Activated T-cell treated with anti-CD3 and anti-CD28 coated beads for 24 hours (primary cell): ENCODE measurements around the gene ASIC1.

Source experiments
- DNase-seq: peaks from one replicate; pipeline ENCODE4 v3.0.0-alpha.2; 2020; ENCODE audit warnings: low read depth

The ASIC1 gene

GRCh38 chr12:50041062-50041860 is 16.1 kb upstream of the ASIC1 start:
- no peak for DNase-seq

GRCh38 chr12:50041962-50042361 is 15.4 kb upstream of the ASIC1 start:
- DNase-seq = no peak

DNA sequence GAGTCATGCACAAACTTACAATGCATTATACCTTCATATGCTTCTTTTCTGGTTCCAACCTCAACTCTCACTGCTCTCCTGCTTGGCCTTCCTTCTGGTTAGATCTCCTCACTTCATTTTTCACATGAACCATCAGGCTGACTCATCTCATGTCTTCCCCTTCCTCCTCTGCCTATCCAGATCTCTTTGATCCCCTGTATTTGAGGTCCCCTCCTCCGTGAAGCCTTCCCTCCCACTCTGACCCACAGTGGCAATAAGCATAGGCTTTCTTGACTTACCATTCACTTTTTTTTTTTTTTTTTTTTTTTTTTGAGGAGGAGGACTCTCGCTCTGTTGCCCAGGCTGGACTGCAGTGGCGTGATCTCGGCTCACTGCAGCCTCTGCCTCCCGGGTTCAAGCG is 14.7 kb upstream of the ASIC1 start:
- DNase-seq = no peak

- no peak for DNase-seq
Observed at GRCh38 chr12:50043308-50043707, 14.1 kb upstream of the ASIC1 start.

DNA sequence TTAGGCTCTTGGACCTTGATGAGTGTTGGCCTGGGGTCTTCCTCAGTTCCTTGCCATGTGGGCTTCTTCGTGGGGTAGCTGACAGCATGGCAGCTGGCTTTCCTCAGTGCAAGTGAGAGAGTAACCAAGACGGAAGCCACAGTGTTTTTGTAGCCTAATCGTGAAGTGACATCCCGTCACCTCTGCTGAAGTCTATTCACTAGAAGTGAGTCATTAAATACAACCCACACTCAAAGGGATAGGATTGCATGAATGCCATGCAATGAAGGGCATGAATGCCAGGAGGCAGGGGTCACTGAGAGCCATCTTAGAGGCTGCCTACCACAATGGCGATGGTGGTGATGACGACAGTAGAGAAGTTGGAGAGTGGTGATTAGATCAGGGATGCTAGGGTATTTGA is 13.5 kb upstream of the ASIC1 start:
- DNase-seq = no peak

DNA sequence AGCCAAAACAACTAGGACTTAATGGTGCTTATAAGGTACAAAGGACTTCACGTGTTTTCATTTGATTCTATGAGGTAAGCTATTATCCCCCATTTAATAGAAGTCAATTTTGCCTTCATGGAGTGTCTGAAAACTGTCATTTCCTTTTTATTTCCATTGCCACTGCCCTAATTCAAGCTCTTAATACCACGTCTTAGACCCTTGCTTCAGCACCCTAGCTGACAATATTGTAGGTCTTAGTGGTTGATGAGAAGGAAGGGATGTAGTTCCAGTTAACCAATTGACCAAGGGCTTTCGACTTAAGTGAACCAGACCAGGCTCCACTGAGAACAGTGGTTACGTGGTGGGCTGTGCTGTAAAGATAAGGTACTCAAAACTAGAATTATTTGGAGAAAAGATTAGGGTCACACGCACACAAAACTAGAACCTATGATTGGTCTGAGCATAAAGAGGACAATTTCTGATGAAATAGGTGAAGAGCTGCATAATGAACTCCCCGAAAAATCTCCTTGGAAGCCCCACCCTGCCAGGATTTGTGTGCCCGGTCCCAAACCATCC is 9.6 kb upstream of the ASIC1 start:
- no peak for DNase-seq

- DNase-seq = no peak
Observed at GRCh38 chr12:50049254-50050118, 7.9 kb upstream of the ASIC1 start.

- DNase-seq = no peak
Observed at GRCh38 chr12:50050119-50050385, 7.3 kb upstream of the ASIC1 start.

- no peak for DNase-seq
Observed at GRCh38 chr12:50050410-50051098, 6.8 kb upstream of the ASIC1 start.

DNA sequence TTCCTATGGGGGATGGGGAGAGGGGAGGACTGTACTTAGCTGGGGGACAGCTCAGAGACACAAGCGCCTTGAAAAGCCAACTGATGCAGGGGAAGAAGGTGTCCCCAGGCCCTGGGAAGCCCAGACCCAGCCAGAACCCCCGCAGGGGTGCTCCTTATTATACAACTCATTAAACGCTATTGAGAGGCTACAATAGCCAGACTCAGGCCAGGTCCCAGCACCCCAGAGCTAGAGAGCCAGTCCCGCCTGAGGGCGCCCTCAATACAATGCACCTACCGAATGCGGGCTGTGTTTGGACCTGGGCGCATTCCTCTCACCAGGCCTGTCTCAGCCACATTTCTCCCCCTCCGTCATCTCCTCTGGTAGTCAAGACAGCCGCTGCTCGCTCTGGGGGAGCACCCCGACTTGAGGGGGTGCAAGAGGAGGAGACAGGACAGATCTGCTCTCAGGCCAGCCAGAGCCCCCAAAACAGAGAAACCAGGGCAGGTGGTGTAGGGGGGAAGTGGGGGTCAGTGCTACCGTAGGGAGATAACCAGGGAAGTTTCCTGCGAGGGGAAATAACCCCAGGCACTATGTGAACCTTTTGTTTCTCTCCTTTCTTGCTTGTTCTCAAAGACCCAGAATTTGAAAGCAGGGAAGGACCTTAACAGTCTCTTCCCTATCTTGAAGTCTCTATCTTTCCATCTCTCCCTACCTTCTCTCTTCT is 6.1 kb upstream of the ASIC1 start:
- no peak for DNase-seq

DNA sequence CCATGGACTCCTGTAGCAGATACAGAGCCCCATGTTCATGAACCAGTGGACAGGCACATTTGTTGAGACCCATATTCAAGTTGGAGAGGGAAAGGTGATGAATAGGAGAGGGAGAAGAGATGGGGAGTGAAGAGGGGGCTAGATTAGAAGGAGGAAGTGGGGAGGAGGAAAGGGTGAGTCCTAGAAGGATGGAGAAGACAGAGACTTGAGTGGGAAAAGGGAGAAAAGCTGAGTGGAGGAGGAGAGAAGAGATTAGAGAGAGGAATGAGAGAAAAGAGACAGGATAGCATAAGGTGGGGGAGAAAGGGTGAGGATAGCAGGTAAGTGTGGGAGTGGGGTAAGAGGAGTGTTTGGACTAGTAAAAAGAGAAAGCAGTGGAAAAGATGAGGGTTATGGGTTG is 4.9 kb upstream of the ASIC1 start:
- DNase-seq = no peak

DNA sequence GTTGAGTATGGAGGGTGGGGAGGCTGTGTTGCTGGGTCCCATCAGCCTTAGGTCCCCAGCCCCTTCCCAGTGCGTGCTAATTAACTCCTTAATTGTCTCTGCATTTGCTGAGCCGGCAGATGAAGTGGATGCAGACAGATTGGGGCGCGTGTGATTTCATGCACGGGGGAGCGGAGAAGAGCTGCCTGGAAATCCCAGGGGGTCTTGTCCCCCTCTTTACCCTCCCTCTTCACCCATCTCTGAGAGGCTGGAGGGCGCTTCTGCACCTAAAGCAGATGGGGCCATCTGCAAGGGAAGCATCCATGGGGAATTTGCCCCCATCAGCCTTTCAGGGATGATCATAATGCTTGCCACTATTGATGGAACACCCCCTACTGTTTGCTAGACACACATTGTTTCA is 4.4 kb upstream of the ASIC1 start:
- DNase-seq = no peak

GRCh38 chr12:50053583-50053982 is 3.8 kb upstream of the ASIC1 start:
- no peak for DNase-seq

DNA sequence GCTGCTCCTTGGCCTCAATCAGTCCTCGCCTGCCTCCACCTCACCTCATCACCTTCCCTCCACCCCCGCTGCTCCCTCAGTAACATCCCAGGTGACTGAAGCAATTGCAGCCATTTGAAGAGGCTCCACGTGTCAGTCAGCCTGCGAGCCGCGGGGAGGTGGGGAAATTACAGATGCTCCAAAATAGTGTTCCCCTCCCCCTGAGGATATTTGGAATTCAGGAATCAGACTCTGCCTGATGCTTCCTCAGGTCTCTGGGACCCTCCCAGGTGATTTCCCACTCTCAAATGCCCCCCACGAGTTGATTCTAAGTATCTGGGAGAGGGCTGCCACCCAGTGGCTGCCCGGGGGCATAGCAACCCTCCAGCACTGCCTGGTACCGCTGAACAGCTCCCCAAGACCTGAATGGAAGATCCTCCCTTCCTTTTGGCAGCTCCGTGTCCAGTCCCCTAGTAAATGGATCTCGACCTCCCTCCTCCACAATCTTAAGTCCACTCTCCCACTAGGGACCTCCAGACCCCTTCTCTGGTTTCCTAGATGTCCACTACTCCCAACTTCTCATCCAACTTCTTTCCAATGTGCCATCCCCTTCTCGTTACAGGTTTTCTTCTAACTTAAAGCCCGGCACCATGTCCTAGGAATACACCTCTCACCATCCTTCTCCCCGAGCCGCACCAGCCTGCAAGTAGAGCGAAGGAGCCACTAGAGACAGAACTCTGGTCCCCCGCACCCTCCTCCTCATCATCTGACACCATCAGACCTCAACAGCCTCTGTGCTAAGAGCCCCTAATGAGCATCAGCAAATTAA is 1.4 kb upstream of the ASIC1 start:
- DNase-seq = peak; percentile 56

- no peak for DNase-seq
Observed at GRCh38 chr12:50056639-50056976, 788 bp upstream of the ASIC1 start.

DNA sequence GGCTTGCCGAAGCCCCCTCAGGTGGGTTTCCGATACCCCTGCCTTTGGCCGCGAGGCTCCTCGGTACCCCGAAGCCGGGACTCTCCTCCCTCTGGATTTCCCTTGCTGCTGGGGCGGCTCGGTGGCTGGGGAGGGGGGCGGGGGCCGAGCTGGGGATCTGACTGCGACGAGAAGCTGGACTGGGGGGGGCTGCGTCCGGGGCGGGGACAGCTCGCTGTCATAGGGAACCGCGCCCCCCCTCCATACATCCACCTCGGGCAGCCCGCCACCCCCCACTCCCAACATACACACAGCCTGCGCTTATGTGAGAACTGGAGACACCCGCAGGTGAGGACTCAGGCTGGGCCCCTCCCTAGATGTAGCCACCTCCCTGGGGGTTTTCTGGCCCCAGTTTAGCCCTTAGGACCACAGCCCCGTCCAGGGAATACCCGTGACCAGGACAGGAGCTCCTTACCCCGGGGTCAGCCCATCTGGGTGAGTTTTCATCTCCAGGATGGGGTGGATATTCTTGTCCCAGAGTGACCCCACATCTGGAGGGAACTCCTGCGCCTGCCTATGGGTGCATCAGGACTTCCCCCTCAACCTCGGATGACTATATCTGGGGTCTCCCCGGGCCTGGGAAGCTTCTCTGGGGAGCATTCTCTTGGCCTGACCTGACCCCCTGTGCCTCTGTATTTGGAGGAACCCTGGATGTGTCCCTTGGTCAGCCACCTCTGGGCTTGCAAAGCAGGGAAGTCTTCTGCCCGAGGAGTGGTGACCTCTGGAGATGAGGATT is 687 bp downstream of the ASIC1 start:
- no peak for DNase-seq

GRCh38 chr12:50058743-50059312 is 1.4 kb downstream of the ASIC1 start:
- no peak for DNase-seq

GRCh38 chr12:50059440-50060119 is 2.2 kb downstream of the ASIC1 start:
- peak; percentile 51 for DNase-seq

DNA sequence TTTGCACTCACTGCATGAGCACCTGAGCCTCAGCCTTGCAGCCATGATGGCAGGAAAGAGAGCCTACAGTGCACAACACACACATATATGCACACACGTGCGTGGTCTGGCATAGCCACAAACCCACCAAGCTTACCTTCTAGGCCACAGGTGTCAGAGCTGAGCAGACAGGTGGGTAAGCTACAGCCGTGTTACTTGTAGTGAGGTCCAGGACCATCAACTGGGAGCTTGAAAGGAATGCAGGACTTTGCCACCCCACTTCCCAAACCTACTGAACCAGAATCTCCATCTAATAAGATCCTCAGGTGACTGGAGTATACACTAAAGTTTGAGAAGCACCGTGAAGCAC is 2.7 kb downstream of the ASIC1 start:
- no peak for DNase-seq

- no peak for DNase-seq
Observed at GRCh38 chr12:50061171-50061570, 3.8 kb downstream of the ASIC1 start.
